Panc1 (cell line): ENCODE data around the gene SLC4A2. TPM values are rescaled to one million over a fixed set of nuclear protein-coding genes. Genes with fewer than 3 reads are reported as not detected.

ENCODE experiments used
- ATAC-seq: fragments of 200-7000 bp; cut with Tn5 transposase; 2 replicates; pipeline ENCODE4 v1.9.1; 2020; ENCODE audit warnings: mild to moderate bottlenecking, moderate library complexity
- BruUV-seq: library from RNA; stranded (reverse); fragments of 400-500 nt; replicated peaks from 2 replicates; lab custom pipeline; 2021; lab: Mats Ljungman, UMichigan
- CTCF ChIA-PET: fragments of 300-600 bp; sonication (Branson Sonifier 250); formaldehyde crosslinking; loops from one replicate; lab custom pipeline; 2022; ENCODE audit warnings: antibody characterized with exemption; lab: Charles Lee
- POLR2A ChIA-PET: fragments of 300-600 bp; sonication (Branson Sonifier 250); formaldehyde crosslinking; loops from one replicate; lab custom pipeline; 2022; ENCODE audit warnings: antibody characterized with exemption; lab: Charles Lee
- DNase-seq: peaks from one replicate; pipeline ENCODE4 v3.0.0-alpha.2; 2010; ENCODE audit warnings: low read depth, low spot score
- H3K27ac ChIP-seq: 2 replicates; pipeline ENCODE4 v1.5.1; 2011; ENCODE audit warnings: mild to moderate bottlenecking, low read length, inconsistent platforms
- H3K27me3 ChIP-seq: fragments of 200-500 bp; sonication (Bioruptor generic); 2 replicates; pipeline ENCODE4 v1.6.0; 2014; ENCODE audit warnings: low read length, inconsistent platforms; ENCODE audit not compliant: control insufficient read depth, insufficient read depth
- H3K36me3 ChIP-seq: fragments of 200-500 bp; sonication (Bioruptor generic); 2 replicates; pipeline ENCODE4 v1.5.1; 2014; ENCODE audit warnings: inconsistent platforms, mild to moderate bottlenecking, low read length, moderate library complexity; ENCODE audit not compliant: control insufficient read depth, insufficient read depth
- H3K4me1 ChIP-seq: 2 replicates; pipeline ENCODE4 v1.5.1; 2011; ENCODE audit warnings: inconsistent platforms, mild to moderate bottlenecking, low read length, moderate library complexity; ENCODE audit not compliant: control insufficient read depth, insufficient read depth
- H3K4me3 ChIP-seq, 2 experiments: 2 replicates each; pipeline ENCODE4 v1.5.1; 2011 to 2012; ENCODE audit warnings: low read depth in 2 of 2, low read length in 2 of 2, mild to moderate bottlenecking in 2 of 2, inconsistent platforms in 1 of 2, moderate library complexity in 1 of 2
- H3K9me3 ChIP-seq: fragments of 200-500 bp; sonication (Bioruptor generic); 2 replicates; pipeline ENCODE4 v1.5.1; 2014; ENCODE audit warnings: low read depth, mild to moderate bottlenecking, inconsistent platforms, low read length, moderate library complexity; ENCODE audit not compliant: control insufficient read depth, insufficient read depth
- CTCF ChIP-seq: fragments of 450-650 bp; IDR thresholded peaks from 2 replicates; pipeline ENCODE4 v1.5.1; 2017; ENCODE audit warnings: mild to moderate bottlenecking
- POLR2AphosphoS5 ChIP-seq: IDR thresholded peaks from 2 replicates; pipeline ENCODE4 v1.6.1; 2012; ENCODE audit warnings: mild to moderate bottlenecking, low read depth, low read length, moderate library complexity
- REST ChIP-seq, 2 experiments: IDR thresholded peaks; 2 replicates each; pipeline ENCODE4 v1.6.1; 2011 to 2012; ENCODE audit warnings: low read depth in 2 of 2, control low read depth in 1 of 2, low read length in 1 of 2, mild to moderate bottlenecking in 1 of 2, moderate library complexity in 1 of 2; ENCODE audit not compliant: insufficient read depth in 1 of 2
- SIN3A ChIP-seq: IDR thresholded peaks from 2 replicates; pipeline ENCODE4 v1.6.1; 2012; ENCODE audit warnings: low read depth, mild to moderate bottlenecking, low read length, moderate library complexity, borderline replicate concordance; ENCODE audit not compliant: insufficient read depth
- TCF7L2 ChIP-seq: IDR thresholded peaks from 2 replicates; pipeline ENCODE4 v1.6.1; 2011; ENCODE audit warnings: mild to moderate bottlenecking, low read depth, low read length, inconsistent platforms
- in situ Hi-C: cut with HindIII; loops from 2 replicates; pipeline ENCODE4 v1.10.0; 2016; ENCODE audit warnings: low sequenced_read_pairs, low pct_unique_long_range_greater_than_20kb
- intact Hi-C: fragments of 100-400 bp; cut with micrococcal nuclease; formaldehyde crosslinking; loops from one replicate; pipeline ENCODE4 v1.10.0; 2022; ENCODE audit not compliant: unreplicated experiment
- total RNA-seq: library from RNA; stranded (reverse); gene quantifications from one replicate; pipeline ENCODE4 v1.2.1, GENCODE V29; 2021; ENCODE audit not compliant: unreplicated experiment

SLC4A2 gene
- total RNA-seq, 1 experiment from 2014 or later = 580 TPM

- in situ Hi-C loops (no loop called here), intact Hi-C loops (no loop called here)
- POLR2A ChIA-PET = no interaction called here
- DNase-seq (no peak), ATAC-seq (no peak)
- no peaks in the 10 kb centered on the region for H3K27me3 ChIP-seq
- TF ChIP-seq POLR2AphosphoS5 (no peak), REST (IDR thresholded peaks at IDR 0.05; ENCODE audit: insufficient read depth in 1 of 2, low read depth in 2 of 2, low read length in 1 of 2) (no peak), TCF7L2 (no peak), CTCF (no peak), SIN3A (no peak)
- H3K9me3 ChIP-seq = no peaks in the 10 kb centered on the region
- H3K27ac ChIP-seq = no peak overlapping the region
- BruUV-seq = TSS peak; percentile 38
- H3K36me3 ChIP-seq = peaks cover 20% of the 10 kb centered on the region
- H3K4me1 ChIP-seq = peaks cover 24% of the 10 kb centered on the region
- no peak overlapping the region for H3K4me3 ChIP-seq
- CTCF ChIA-PET = no interaction called here
Measured at GRCh38 chr7:151064454-151064853, 5.1 kb downstream of the SLC4A2 start.

GRCh38 chr7:151064993-151065392, 5.6 kb downstream of the SLC4A2 start:
- CTCF ChIA-PET = no interaction called here
- ATAC-seq (no peak), DNase-seq (no peak)
- H3K36me3 ChIP-seq = peaks cover 20% of the 10 kb centered on the region
- intact Hi-C loops (no loop called here), in situ Hi-C loops (no loop called here)
- TF ChIP-seq SIN3A (no peak), REST (IDR thresholded peaks at IDR 0.05; ENCODE audit: insufficient read depth in 1 of 2, low read depth in 2 of 2, low read length in 1 of 2) (no peak), TCF7L2 (no peak), POLR2AphosphoS5 (no peak), CTCF (no peak)
- peaks cover 24% of the 10 kb centered on the region for H3K4me1 ChIP-seq
- BruUV-seq = no TSS peak
- no peak overlapping the region for H3K4me3 ChIP-seq
- no peaks in the 10 kb centered on the region for H3K9me3 ChIP-seq
- POLR2A ChIA-PET = no interaction called here
- H3K27ac ChIP-seq = no peak overlapping the region
- no peaks in the 10 kb centered on the region for H3K27me3 ChIP-seq
